ENCODE measurements around the gene DUSP8.
"Not testable (repeated sequence)": the region's sequence is repeated elsewhere in the genome, so short reads cannot be mapped to it uniquely, and the experiment has no call there.

DUSP8 gene

GRCh38 chr11:1589191-1589963, 17.3 kb upstream of the DUSP8 start:
- not testable (repeated sequence) for DNase-seq (ENCODE audit: low spot score)

GRCh38 chr11:1586699-1587098, 14.6 kb upstream of the DUSP8 start:
- no peak for DNase-seq (ENCODE audit: low spot score)

DNA sequence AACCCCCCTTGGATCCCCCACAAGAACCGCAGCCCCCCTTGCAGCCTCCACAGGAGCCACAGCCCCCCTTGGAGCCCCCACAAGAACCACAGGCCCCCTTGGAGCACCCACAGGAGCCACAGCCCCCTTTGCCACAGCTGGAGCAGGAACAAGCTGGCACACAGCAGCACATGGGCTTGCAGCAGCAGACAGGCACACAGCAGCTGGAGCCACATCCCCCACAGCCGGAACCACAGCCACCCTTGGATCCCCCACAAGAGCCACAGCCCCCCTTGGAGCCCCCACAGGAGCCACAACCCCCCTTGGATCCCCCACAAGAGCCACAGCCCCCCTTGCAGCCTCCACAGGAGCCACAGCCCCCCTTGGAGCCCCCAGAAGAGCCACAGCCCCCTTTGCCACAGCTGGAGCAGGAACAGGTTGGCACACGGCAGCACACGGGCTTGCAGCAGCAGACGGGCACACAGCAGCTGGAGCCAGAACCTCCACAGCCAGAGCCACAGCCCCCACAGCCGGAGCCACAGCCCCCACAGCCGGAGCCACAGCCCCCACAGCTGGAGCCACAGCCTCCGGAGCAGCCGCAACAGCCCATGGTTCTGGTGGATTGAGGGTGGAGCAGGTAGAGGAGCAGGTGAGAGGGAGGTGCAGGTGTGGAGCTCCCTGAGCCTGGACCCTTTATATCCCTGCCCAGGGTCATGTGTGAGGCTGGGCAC, 12.7 kb upstream of the DUSP8 start, which contains the start of gene KRTAP5-1:
TSS of gene KRTAP5-1 (minus strand) at position 623 of the 710 bp plus-strand sequence. CDS start at position 589, 34 bp downstream.
- DNase-seq (ENCODE audit: low spot score) = not testable (repeated sequence)

- DNase-seq (ENCODE audit: low spot score) = not testable (repeated sequence)
Measured at GRCh38 chr11:1582909-1583308, 10.8 kb upstream of the DUSP8 start.

- DNase-seq (ENCODE audit: low spot score) = no peak
Measured at GRCh38 chr11:1581976-1582375, 9.9 kb upstream of the DUSP8 start.

DNA sequence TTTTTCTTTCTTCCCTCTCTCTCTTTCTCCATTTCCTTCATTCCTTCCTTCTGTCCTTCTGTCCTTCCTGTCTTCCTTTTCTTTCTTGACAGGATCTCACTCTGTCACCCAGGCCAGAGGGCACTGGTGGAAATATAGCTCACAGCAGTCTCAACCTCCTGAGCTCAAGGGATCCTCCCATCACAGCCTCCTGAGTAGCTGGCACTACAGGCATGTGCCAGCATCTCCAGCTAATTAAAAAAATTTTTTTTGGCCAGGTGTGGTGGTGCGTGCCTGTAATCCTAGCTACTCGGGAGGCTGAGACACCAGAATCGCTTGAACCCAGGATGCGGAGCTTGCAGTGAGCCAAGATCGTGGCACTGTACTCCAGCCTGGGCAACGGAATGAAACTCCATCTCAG, 4.8 kb upstream of the DUSP8 start:
- no peak for DNase-seq (ENCODE audit: low spot score)

DNA sequence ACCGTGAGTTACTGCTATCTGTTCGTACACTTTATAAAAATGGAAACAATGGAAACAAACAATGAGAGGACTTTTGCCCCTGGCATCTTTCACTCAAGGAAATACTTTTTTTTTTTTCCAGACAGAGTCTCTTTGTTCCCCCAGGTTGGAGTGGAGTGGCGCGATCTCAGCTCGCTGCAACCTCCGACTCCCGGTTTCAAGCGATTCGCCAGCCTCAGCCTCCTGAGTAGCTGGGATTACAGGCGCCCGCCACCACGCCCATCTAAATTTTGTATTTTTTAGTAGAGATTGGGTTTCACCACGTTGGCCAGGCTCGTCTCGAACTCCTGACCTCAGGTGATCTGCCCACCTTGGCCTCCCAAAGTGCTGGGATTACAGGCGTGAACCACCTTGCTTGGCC, 3.7 kb upstream of the DUSP8 start:
- DNase-seq (ENCODE audit: low spot score) = not testable (repeated sequence)

- no peak for DNase-seq (ENCODE audit: low spot score)
Measured at GRCh38 chr11:1574933-1575242, 2.8 kb upstream of the DUSP8 start.

DNA sequence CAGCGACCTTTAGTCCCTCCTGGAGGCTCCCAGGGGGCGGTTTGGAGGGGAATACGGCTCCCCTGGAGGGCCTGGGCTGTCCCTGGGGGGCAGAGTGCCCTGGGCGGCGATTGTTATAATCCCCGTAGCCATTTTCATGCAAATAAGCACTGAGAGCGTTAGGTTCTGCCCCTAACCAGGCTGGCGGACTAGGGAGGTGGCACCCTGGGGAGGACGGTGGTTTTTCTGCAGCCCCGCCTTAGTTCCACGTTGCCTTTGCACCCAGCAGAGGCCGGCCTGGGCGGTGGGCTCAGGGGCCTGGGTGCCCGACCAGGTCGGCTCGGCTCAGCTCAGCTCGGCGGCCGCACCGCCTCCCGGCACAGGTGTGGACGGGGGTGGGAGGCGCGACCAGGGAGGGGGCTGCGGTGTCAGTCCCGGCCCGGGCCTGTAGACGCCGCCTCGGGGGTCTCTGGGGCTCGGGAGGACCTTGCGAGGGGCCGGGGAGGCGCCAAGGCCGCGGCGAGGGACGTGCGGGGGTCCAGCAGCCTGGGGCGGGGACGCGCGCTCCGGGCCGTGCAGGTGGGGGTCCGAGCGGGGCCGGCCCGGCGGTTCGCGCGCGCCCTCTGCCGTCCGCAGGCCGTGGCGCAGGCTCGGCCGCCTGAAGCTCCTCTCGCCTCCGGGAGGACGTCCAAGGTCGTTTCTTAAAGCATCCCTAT, 2.3 kb upstream of the DUSP8 start:
- DNase-seq (ENCODE audit: low spot score) = peak; percentile 90

DNA sequence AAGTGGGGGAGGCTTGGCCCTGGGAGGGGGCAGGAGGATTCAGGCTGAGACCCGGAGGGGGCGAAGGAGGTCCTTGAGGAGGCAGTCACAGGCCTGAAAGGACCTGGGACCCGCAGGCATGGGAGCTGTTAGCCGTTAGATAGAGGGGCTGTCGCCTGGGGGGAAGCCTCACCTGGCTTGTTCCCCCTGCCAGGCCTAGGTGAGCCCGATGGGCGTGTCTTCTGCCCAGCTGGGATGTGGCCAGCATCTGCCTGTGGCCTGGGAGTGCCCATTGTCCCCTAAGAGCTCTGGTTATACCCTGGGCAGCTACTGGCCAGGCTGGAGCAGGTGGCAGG, 1.8 kb upstream of the DUSP8 start:
- no peak for DNase-seq (ENCODE audit: low spot score)

DNA sequence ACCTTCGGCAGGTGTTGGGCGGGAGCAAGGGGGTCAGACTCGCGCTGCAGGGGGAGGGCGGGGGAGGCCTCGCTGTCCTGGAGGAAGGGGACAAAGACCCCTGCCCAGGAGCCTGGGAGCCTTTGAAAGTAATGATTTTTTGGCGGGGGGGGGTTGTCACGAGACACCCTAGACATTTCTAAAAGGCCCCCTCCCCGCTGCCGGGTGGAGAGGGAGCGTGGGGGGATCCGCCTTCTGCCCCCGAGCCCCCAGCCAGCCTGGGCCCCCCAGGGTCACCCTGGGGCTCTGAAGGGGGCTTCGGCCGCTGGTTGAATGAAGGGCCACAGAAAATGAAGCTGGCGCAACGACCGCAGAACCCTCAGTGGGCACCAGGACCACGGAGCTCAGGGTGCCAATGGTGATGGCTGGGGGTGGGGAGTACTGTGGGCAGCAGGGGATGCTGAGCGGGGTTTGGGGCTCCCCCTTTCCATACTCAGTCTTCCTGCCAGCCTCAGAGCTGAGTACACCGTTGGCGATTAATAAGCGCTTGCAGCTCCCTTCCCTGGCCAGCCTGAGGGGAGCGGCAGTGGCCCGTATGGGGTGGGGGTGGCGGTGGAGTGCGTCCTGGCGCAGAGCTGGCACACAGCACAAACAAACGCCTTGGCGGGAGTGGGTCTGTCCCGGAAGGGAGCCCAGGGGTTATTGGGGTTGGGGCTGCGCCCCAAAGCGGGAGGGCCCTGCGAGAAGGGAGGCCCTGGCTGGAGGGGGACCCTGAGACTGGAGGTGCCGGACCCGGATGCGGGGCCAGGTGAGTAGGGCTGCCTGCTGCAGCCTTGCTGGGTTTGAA, 1.2 kb upstream of the DUSP8 start:
- no peak for DNase-seq (ENCODE audit: low spot score)

GRCh38 chr11:1571760-1572196, 293 bp downstream of the DUSP8 start:
- no peak for DNase-seq (ENCODE audit: low spot score)

DNA sequence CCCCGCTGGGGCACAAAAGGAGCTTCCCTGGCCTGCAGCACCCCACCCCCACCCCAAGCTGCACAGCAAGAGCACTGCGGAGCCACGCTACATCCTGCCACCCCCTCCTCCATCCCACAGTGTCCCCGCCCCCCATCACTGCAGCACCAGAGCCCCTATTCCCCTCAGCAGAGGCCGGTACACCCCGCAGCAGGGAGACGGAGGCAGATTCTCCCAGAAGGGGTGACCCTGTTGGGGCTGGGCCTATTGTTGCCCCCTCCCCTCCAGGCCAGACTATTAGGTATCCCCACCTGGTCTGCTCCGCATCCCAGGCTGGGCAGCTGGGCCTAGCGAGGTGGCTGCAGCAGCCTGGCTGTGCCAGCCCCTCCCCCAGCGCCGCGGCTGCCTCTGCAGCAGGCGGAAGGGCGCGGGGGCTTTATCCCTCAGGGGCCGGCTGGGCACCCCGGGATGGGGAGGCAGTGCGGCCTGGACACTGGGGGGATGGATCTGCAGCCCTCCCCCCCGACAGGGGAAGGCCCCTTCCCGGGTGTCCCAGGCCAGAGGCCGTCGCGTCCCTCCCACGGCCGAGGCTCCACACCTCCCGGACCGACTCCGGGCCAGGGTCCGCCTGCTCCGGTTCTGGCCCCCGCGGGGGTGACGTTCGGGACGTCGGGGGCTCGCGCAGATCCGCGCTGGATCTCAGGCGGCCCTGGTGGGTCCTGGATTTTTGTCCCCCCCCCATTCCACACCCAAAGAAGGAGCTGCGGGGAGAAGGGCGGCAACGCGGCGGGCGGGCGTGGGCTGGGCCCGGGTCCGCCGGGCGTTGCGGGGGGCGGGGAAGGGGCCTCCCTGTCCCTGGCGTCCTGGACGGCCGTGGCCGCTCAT, 943 bp downstream of the DUSP8 start:
- DNase-seq (ENCODE audit: low spot score) = no peak

GRCh38 chr11:1570531-1570895, 1.6 kb downstream of the DUSP8 start:
- DNase-seq (ENCODE audit: low spot score) = no peak

- DNase-seq (ENCODE audit: low spot score) = no peak
Measured at GRCh38 chr11:1570001-1570453, 2.0 kb downstream of the DUSP8 start.

GRCh38 chr11:1569251-1569780, 2.8 kb downstream of the DUSP8 start:
- DNase-seq (ENCODE audit: low spot score) = no peak

GRCh38 chr11:1568441-1568911, 3.6 kb downstream of the DUSP8 start:
- no peak for DNase-seq (ENCODE audit: low spot score)

DNA sequence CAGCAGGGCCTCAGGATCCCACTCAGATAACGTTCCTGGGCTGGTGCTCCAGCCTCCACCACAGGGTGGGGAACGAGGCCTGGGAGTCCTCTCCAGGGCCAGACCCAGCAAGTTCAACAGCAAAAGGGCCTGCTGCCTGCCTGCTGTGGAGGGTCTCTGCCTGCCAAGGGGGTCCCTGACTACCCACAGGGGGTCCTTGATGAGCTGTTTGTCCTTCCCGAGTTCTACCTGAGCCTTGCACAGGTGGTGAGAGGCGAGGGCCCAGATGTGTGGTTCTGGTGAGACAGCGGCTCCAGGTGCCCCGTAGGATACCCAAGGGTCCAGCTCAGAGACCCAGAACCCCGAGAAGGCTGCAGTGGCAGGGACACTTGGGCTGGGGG, 4.4 kb downstream of the DUSP8 start:
- no peak for DNase-seq (ENCODE audit: low spot score)

- no peak for DNase-seq (ENCODE audit: low spot score)
Measured at GRCh38 chr11:1567052-1567720, 4.9 kb downstream of the DUSP8 start.

- no peak for DNase-seq (ENCODE audit: low spot score)
Measured at GRCh38 chr11:1566381-1567051, 5.6 kb downstream of the DUSP8 start.

Data from GM03348 (cell line).